Fibroblast of lung (primary cell): ENCODE measurements around the gene KAT2B.

Source experiments
- EZH2 ChIP-seq: IDR thresholded peaks from 2 replicates; pipeline ENCODE4 v1.5.1; 2012; ENCODE audit warnings: low read length, control low read depth, mild to moderate bottlenecking; ENCODE audit errors: missing control alignments
- TF ChIP-seq, protein P1 (sequence below), 2 donors: IDR thresholded peaks in 1 of 2; conservative IDR thresholded peaks in 1 of 2; 1 replicate in 1 of 2; 2 replicates in 1 of 2; pipeline ENCODE4 v1.5.1; 2011 to 2012; ENCODE audit warnings: low read length in 2 of 2, control low read depth in 1 of 2, inconsistent platforms in 1 of 2, low read depth in 1 of 2, mild to moderate bottlenecking in 1 of 2

- TF ChIP-seq, protein P1, sequence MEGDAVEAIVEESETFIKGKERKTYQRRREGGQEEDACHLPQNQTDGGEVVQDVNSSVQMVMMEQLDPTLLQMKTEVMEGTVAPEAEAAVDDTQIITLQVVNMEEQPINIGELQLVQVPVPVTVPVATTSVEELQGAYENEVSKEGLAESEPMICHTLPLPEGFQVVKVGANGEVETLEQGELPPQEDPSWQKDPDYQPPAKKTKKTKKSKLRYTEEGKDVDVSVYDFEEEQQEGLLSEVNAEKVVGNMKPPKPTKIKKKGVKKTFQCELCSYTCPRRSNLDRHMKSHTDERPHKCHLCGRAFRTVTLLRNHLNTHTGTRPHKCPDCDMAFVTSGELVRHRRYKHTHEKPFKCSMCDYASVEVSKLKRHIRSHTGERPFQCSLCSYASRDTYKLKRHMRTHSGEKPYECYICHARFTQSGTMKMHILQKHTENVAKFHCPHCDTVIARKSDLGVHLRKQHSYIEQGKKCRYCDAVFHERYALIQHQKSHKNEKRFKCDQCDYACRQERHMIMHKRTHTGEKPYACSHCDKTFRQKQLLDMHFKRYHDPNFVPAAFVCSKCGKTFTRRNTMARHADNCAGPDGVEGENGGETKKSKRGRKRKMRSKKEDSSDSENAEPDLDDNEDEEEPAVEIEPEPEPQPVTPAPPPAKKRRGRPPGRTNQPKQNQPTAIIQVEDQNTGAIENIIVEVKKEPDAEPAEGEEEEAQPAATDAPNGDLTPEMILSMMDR (conservative IDR thresholded peaks at IDR 0.05 in 1 of 2, IDR thresholded peaks at IDR 0.05 in 1 of 2; ENCODE audit: low read depth in 1 of 2, low read length in 2 of 2), result no peak
- TF ChIP-seq EZH2, result no peak
Measured at GRCh38 chr3:20130106-20130505, 89.9 kb downstream of the KAT2B start.
